Activated CD4-positive, alpha-beta T cell treated with anti-CD3 and anti-CD28 coated beads for 24 hours (primary cell): ENCODE results near the gene ZBTB34.

Experiments used
- DNase-seq, 2 donors: peaks; one replicate each; pipeline ENCODE4 v3.0.0-alpha.2; 2020; ENCODE audit warnings: low read depth in 2 of 2

The ZBTB34 gene

GRCh38 chr9:126876531-126876930, 16.1 kb downstream of the ZBTB34 start:
- no peak for DNase-seq

- DNase-seq = no peak
These were observed 17.0 kb downstream of the ZBTB34 start for GRCh38 chr9:126877418-126877817.

GRCh38 chr9:126879288-126879687, 18.8 kb downstream of the ZBTB34 start:
- DNase-seq = no peak

GRCh38 chr9:126880226-126880946, 19.9 kb downstream of the ZBTB34 start:
- DNase-seq = no peak

- no peak for DNase-seq
These were observed 20.5 kb downstream of the ZBTB34 start for GRCh38 chr9:126880947-126881332.

- no peak for DNase-seq
These were observed 22.3 kb downstream of the ZBTB34 start for GRCh38 chr9:126882746-126883145.

- no peak for DNase-seq
These were observed 23.2 kb downstream of the ZBTB34 start for GRCh38 chr9:126883636-126884035.

GRCh38 chr9:126885131-126885641, 24.7 kb downstream of the ZBTB34 start:
- no peak for DNase-seq

- no peak for DNase-seq
These were observed 25.8 kb downstream of the ZBTB34 start for GRCh38 chr9:126886034-126886822.

GRCh38 chr9:126886897-126887296, 26.5 kb downstream of the ZBTB34 start:
- no peak for DNase-seq

- no peak for DNase-seq
These were observed 31.2 kb downstream of the ZBTB34 start for GRCh38 chr9:126891676-126892075.

- no peak for DNase-seq
These were observed 32.6 kb downstream of the ZBTB34 start for GRCh38 chr9:126893079-126893478.

GRCh38 chr9:126894052-126894603, 33.7 kb downstream of the ZBTB34 start:
- DNase-seq = no peak

GRCh38 chr9:126902210-126902609, 41.8 kb downstream of the ZBTB34 start:
- no peak for DNase-seq

- no peak for DNase-seq
These were observed 44.1 kb downstream of the ZBTB34 start for GRCh38 chr9:126904586-126904985.

- no peak for DNase-seq
These were observed 45.7 kb downstream of the ZBTB34 start for GRCh38 chr9:126906091-126906490.

- no peak for DNase-seq
These were observed 46.6 kb downstream of the ZBTB34 start for GRCh38 chr9:126907058-126907457.

GRCh38 chr9:126914458-126915280, 54.2 kb downstream of the ZBTB34 start, which contains the start of gene RALGPS1:
RALGPS1 (plus strand) TSS chr9:126914782; CDS start chr9:126962290, 47,508 bp downstream.
- peak; percentile 81 to 85 for DNase-seq

GRCh38 chr9:126915281-126915816, 54.9 kb downstream of the ZBTB34 start:
- no peak for DNase-seq

GRCh38 chr9:126915846-126916543, 55.6 kb downstream of the ZBTB34 start:
- DNase-seq = no peak

- DNase-seq = no peak
These were observed 56.5 kb downstream of the ZBTB34 start for GRCh38 chr9:126916909-126917308.
